Measurements from ENCODE around the gene RNLS. TPM values are rescaled to one million over a fixed set of nuclear protein-coding genes. Genes with fewer than 3 reads are reported as not detected.

Gene RNLS
- total and polyA plus RNA-seq, 2 donors from 2014 or later: 19.5 to 21.1 TPM

DNA sequence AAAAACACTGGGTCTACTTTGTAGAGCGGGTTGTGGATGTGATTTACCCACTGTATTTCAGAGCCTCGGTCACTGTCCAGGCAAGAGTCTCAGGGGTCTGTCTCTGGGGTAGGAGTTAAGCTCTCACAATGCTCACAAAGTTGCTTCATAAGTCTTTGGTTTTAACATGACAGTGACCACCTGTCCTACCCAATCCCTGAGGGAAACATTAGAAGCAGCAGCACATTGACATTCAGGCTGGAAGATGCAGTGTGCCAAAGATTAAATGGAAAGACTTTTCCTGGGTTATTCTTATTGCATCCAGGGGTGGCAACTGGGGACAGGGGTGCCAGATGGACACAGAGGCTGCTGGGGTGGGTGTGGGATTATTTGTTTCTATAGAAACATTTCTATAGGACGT lies 330.0 kb downstream of the RNLS start:
- intact Hi-C loops (cut with DNase I): no loop called here
- FAIRE-seq: no peak

DNA sequence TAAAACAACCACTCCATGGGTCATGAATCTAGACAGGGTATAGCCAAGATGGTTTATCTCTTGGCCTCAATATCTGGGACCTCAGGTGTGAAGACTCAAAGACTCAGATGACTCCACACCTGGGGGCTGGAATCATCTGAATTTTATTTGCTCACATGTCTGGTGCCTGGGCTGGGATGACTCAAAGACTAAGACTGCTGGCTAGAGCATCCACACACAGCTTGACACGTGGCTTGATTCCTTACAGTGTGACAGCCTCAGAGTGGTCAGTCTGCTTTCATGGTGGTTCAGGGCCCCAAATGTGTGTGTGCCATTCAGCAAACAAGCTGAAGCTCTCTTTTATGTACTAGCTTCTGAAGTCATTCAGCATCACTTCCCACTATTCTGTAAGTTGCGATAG lies 333.7 kb downstream of the RNLS start:
- Histone ChIP-seq H3K9me3 (ENCODE audit: control insufficient read depth in 2 of 3, insufficient read depth in 1 of 3, low read length in 3 of 3) (no peaks in the 10 kb centered on the region), H3K27me3 (ENCODE audit: control insufficient read depth, insufficient read depth, low read length) (no peaks in the 10 kb centered on the region), H3K36me3 (ENCODE audit: control insufficient read depth in 2 of 3, insufficient read depth in 3 of 3, low read length in 3 of 3) (no peaks in the 10 kb centered on the region), H3K27ac (ENCODE audit: low read depth in 2 of 2, low read length in 2 of 2) (no peak overlapping the region), H3K4me1 (ENCODE audit: control insufficient read depth in 2 of 3, insufficient read depth in 2 of 3, low read depth in 1 of 3, low read length in 3 of 3) (peaks cover 0 to 8% (median 4%) of the 10 kb centered on the region in 3 donors), H3K4me3 (ENCODE audit: low read length in 3 of 3) (no peak overlapping the region), H3K9ac (ENCODE audit: low read length in 3 of 3) (no peak overlapping the region)
- TF ChIP-seq, protein P1, sequence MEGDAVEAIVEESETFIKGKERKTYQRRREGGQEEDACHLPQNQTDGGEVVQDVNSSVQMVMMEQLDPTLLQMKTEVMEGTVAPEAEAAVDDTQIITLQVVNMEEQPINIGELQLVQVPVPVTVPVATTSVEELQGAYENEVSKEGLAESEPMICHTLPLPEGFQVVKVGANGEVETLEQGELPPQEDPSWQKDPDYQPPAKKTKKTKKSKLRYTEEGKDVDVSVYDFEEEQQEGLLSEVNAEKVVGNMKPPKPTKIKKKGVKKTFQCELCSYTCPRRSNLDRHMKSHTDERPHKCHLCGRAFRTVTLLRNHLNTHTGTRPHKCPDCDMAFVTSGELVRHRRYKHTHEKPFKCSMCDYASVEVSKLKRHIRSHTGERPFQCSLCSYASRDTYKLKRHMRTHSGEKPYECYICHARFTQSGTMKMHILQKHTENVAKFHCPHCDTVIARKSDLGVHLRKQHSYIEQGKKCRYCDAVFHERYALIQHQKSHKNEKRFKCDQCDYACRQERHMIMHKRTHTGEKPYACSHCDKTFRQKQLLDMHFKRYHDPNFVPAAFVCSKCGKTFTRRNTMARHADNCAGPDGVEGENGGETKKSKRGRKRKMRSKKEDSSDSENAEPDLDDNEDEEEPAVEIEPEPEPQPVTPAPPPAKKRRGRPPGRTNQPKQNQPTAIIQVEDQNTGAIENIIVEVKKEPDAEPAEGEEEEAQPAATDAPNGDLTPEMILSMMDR (IDR thresholded peaks at IDR 0.05; ENCODE audit: borderline replicate concordance, extremely low read depth, insufficient read depth): no peak
- FAIRE-seq (no peak), DNase-seq (no peak)
- intact Hi-C loops (cut with DNase I): no loop called here

More for the DNA sequence above, 330.0 kb downstream of the RNLS start:
- no peaks in the 10 kb centered on the region for H3K27me3 ChIP-seq (ENCODE audit: control insufficient read depth, insufficient read depth, low read length)
- TF ChIP-seq, protein P1 (IDR thresholded peaks at IDR 0.05; ENCODE audit: borderline replicate concordance, extremely low read depth, insufficient read depth): no peak
- H3K9me3 ChIP-seq (ENCODE audit: control insufficient read depth in 2 of 3, insufficient read depth in 1 of 3, low read length in 3 of 3): no peaks in the 10 kb centered on the region
- H3K4me3 ChIP-seq (ENCODE audit: low read length in 3 of 3): no peak overlapping the region
- H3K36me3 ChIP-seq (ENCODE audit: control insufficient read depth in 2 of 3, insufficient read depth in 3 of 3, low read length in 3 of 3): no peaks in the 10 kb centered on the region
- no peak for DNase-seq
- peaks cover 0 to 8% (median 3%) of the 10 kb centered on the region in 3 donors for H3K4me1 ChIP-seq (ENCODE audit: control insufficient read depth in 2 of 3, insufficient read depth in 2 of 3, low read depth in 1 of 3, low read length in 3 of 3)
- no peak overlapping the region for H3K27ac ChIP-seq (ENCODE audit: low read depth in 2 of 2, low read length in 2 of 2)
- no peak overlapping the region for H3K9ac ChIP-seq (ENCODE audit: low read length in 3 of 3)

DNA sequence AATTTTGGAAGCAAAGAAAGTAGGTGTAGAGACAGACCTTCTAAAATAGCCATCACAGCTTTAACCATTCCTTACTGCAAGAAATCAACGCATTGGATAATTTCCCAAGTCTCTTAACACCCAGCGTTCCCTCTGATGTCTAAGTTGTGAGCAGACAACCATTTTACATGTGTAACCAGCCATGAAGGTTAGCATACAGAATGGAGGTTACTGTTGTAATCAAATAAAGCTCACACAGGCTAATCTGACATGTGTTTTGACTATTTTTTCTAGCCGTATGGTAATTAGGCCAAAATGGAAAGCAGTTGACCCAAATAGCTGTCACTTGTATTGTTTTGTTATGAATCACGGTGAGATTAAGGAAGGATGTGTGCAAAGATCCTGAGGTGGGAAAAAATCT lies 336.4 kb downstream of the RNLS start:
- FAIRE-seq (no peak), DNase-seq (no peak)
- Histone ChIP-seq H3K4me1 (ENCODE audit: control insufficient read depth in 2 of 3, insufficient read depth in 2 of 3, low read depth in 1 of 3, low read length in 3 of 3) (peaks cover 3 to 4% (median 3%) of the 10 kb centered on the region in 3 donors), H3K9ac (ENCODE audit: low read length in 3 of 3) (no peak overlapping the region), H3K9me3 (ENCODE audit: control insufficient read depth in 2 of 3, insufficient read depth in 1 of 3, low read length in 3 of 3) (no peaks in the 10 kb centered on the region), H3K27ac (ENCODE audit: low read depth in 2 of 2, low read length in 2 of 2) (no peak overlapping the region), H3K27me3 (ENCODE audit: control insufficient read depth, insufficient read depth, low read length) (no peaks in the 10 kb centered on the region), H3K36me3 (ENCODE audit: control insufficient read depth in 2 of 3, insufficient read depth in 3 of 3, low read length in 3 of 3) (no peaks in the 10 kb centered on the region), H3K4me3 (ENCODE audit: low read length in 3 of 3) (no peak overlapping the region)
- intact Hi-C loops (cut with DNase I): no loop called here
- TF ChIP-seq, protein P1 (IDR thresholded peaks at IDR 0.05; ENCODE audit: borderline replicate concordance, extremely low read depth, insufficient read depth): no peak

DNA sequence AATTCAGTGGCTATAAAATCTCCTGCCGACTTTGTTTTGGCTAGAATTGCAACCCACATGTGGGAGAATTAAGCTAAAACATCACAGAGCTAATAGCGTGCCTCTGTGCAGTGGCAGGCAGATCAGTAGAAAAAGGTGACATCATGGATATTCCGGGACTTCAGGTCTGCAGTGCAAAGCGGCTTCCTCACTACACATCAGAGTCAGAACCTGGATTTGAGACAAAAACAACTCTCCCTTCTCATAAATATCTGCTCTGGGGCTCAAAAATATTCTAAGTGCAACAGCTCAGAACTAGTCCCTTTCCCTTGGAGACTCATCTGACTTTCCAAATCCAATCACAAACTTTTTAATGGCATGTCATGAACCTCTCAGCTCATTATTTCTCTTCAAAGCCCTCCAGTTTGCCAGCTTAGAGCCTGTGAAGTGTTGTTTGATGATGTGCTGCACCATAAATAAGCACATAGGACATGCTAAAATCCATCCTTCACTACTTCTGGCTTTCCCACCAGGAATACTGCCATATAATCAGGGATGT lies 337.1 kb downstream of the RNLS start:
- intact Hi-C loops (cut with DNase I): no loop called here
- H3K4me3 ChIP-seq (ENCODE audit: low read length in 3 of 3): no peak overlapping the region
- H3K9me3 ChIP-seq (ENCODE audit: control insufficient read depth in 2 of 3, insufficient read depth in 1 of 3, low read length in 3 of 3): no peaks in the 10 kb centered on the region
- no peaks in the 10 kb centered on the region for H3K36me3 ChIP-seq (ENCODE audit: control insufficient read depth in 2 of 3, insufficient read depth in 3 of 3, low read length in 3 of 3)
- H3K9ac ChIP-seq (ENCODE audit: low read length in 3 of 3): no peak overlapping the region
- H3K27me3 ChIP-seq (ENCODE audit: control insufficient read depth, insufficient read depth, low read length): no peaks in the 10 kb centered on the region
- FAIRE-seq: no peak
- peak in 3 of 5 donors; percentile 37 to 78 (median 76) for DNase-seq
- H3K4me1 ChIP-seq (ENCODE audit: control insufficient read depth in 2 of 3, insufficient read depth in 2 of 3, low read depth in 1 of 3, low read length in 3 of 3): peaks cover 3 to 4% (median 3%) of the 10 kb centered on the region in 3 donors
- H3K27ac ChIP-seq (ENCODE audit: low read depth in 2 of 2, low read length in 2 of 2): no peak overlapping the region
- TF ChIP-seq, protein P1 (IDR thresholded peaks at IDR 0.05; ENCODE audit: borderline replicate concordance, extremely low read depth, insufficient read depth): no peak
